HCT116 (cell line): ENCODE data around the gene DEXI. TPM values are rescaled to one million over a fixed set of nuclear protein-coding genes. Genes with fewer than 3 reads are reported as not detected.

Source experiments
- ATAC-seq: fragments of 200-7000 bp; cut with Tn5 transposase; 2 replicates; pipeline ENCODE4 v1.9.1; 2020; ENCODE audit warnings: mild to moderate bottlenecking, moderate library complexity
- BruUV-seq: library from RNA; stranded (reverse); fragments of 400-500 nt; replicated peaks from 2 replicates; lab custom pipeline; 2021; lab: Mats Ljungman, UMichigan
- CTCF ChIA-PET: fragments of 300-600 bp; sonication (Branson Sonifier 250); formaldehyde crosslinking; loops from one replicate; lab custom pipeline; 2021; ENCODE audit warnings: antibody characterized with exemption; lab: Charles Lee
- POLR2A ChIA-PET: fragments of 300-600, 350-600 bp; sonication (Branson Sonifier 250); formaldehyde crosslinking; loops from one replicate; lab custom pipeline; 2021; ENCODE audit warnings: antibody characterized with exemption; lab: Charles Lee
- RAD21 ChIA-PET, 2 experiments: fragments of 300-600 bp; sonication (Branson Sonifier 250); formaldehyde crosslinking; loops; one replicate each; lab custom pipeline; 2023; ENCODE audit warnings: low total read pairs in 2 of 2; ENCODE audit not compliant: uncharacterized antibody in 2 of 2, unreplicated experiment in 2 of 2, low non-redundant PET in 1 of 2; lab: Charles Lee
- DNase-seq: peaks from one replicate; pipeline ENCODE4 v3.0.0-alpha.2; 2010; ENCODE audit warnings: low read depth, low spot score
- H2AFZ ChIP-seq: fragments of 200-600 bp; shearing (Covaris generic), sonication (generic); 2 replicates; pipeline ENCODE4 v1.6.1; 2017; ENCODE audit warnings: low read depth, mixed run types, mixed read lengths, antibody characterized with exemption, low read length; ENCODE audit not compliant: poor library complexity, severe bottlenecking
- H3K27ac ChIP-seq: 2 replicates; pipeline ENCODE4 v1.5.1; 2012; ENCODE audit warnings: low read depth, low read length
- H3K27me3 ChIP-seq: fragments of 200-600 bp; sonication (generic); 2 replicates; pipeline ENCODE4 v1.6.1; 2016; ENCODE audit warnings: mixed run types, low read length, mixed read lengths; ENCODE audit not compliant: insufficient read depth
- H3K36me3 ChIP-seq, 2 experiments: fragments of 200-500 bp in 1 of 2; fragments of 200-600 bp in 1 of 2; sonication (Bioruptor generic) in 1 of 2; sonication (generic) in 1 of 2; 2 replicates each; pipeline versions ENCODE4 v1.5.1 to v1.6.1; 2014 to 2016; ENCODE audit warnings: low read length in 2 of 2, inconsistent platforms in 1 of 2, mixed read lengths in 1 of 2, mixed run types in 1 of 2; ENCODE audit not compliant: insufficient read depth in 2 of 2, control insufficient read depth in 1 of 2
- H3K4me1 ChIP-seq, 2 experiments: fragments of 200-600 bp in 1 of 2; sonication (generic) in 1 of 2; 2 replicates each; pipeline versions ENCODE4 v1.5.1 to v1.6.1; 2012 to 2017; ENCODE audit warnings: low read length in 2 of 2, inconsistent platforms in 1 of 2, mild to moderate bottlenecking in 1 of 2, mixed read lengths in 1 of 2, mixed run types in 1 of 2, moderate library complexity in 1 of 2; ENCODE audit not compliant: insufficient read depth in 2 of 2, control insufficient read depth in 1 of 2
- H3K4me2 ChIP-seq: fragments of 200-600 bp; sonication (generic); 2 replicates; pipeline ENCODE4 v1.6.1; 2017; ENCODE audit warnings: mixed run types, low read length, mixed read lengths
- H3K4me3 ChIP-seq, 2 experiments: fragments of 200-600 bp in 1 of 2; sonication (generic) in 1 of 2; replicated peaks in 1 of 2; 2 replicates each; pipeline ENCODE4 v1.5.1; 2011 to 2016; ENCODE audit warnings: low read length in 2 of 2, control low read depth in 1 of 2, low read depth in 1 of 2, mild to moderate bottlenecking in 1 of 2, mixed read lengths in 1 of 2, mixed run types in 1 of 2
- H3K79me2 ChIP-seq: fragments of 200-600 bp; sonication (generic); 2 replicates; pipeline ENCODE4 v1.6.1; 2017; ENCODE audit warnings: mild to moderate bottlenecking, mixed run types, low read length, moderate library complexity, mixed read lengths; ENCODE audit not compliant: insufficient read depth
- H3K9ac ChIP-seq: fragments of 200-600 bp; sonication (generic); 2 replicates; pipeline ENCODE4 v1.6.1; 2016; ENCODE audit warnings: low read length, mixed read lengths
- H3K9me2 ChIP-seq: fragments of 200-600 bp; sonication (generic), shearing (Covaris generic); 2 replicates; pipeline ENCODE4 v1.6.1; 2017; ENCODE audit warnings: mixed run types, mild to moderate bottlenecking, moderate library complexity; ENCODE audit not compliant: insufficient read depth
- H3K9me3 ChIP-seq, 2 experiments: fragments of 200-500 bp in 1 of 2; fragments of 200-600 bp in 1 of 2; sonication (Bioruptor generic) in 1 of 2; sonication (generic) in 1 of 2; 2 replicates each; pipeline ENCODE4 v1.6.1; 2014 to 2017; ENCODE audit warnings: low read length in 2 of 2, mixed read lengths in 2 of 2, inconsistent platforms in 1 of 2, low read depth in 1 of 2, mild to moderate bottlenecking in 1 of 2, mixed run types in 1 of 2, moderate library complexity in 1 of 2; ENCODE audit not compliant: control insufficient read depth in 1 of 2, insufficient read depth in 1 of 2
- H4K20me1 ChIP-seq: fragments of 200-600 bp; sonication (generic), shearing (Covaris generic); 2 replicates; pipeline ENCODE4 v1.6.1; 2017; ENCODE audit warnings: mixed run types, mild to moderate bottlenecking, moderate library complexity; ENCODE audit not compliant: insufficient read depth
- CEBPB ChIP-seq: IDR thresholded peaks from 2 replicates; pipeline ENCODE4 v1.6.1; 2012; ENCODE audit warnings: low read depth
- EGR1 ChIP-seq: IDR thresholded peaks from 2 replicates; pipeline ENCODE4 v1.6.1; 2012; ENCODE audit warnings: low read depth
- ELF1 ChIP-seq: IDR thresholded peaks from 2 replicates; pipeline ENCODE4 v1.6.1; 2012; ENCODE audit warnings: low read depth, borderline replicate concordance
- FOSL1 ChIP-seq: IDR thresholded peaks from 2 replicates; pipeline ENCODE4 v1.6.1; 2012; ENCODE audit warnings: low read depth
- RAD21 ChIP-seq: IDR thresholded peaks from 2 replicates; pipeline ENCODE4 v1.6.1; 2012; ENCODE audit warnings: low read depth, mild to moderate bottlenecking
- SIN3A ChIP-seq: IDR thresholded peaks from 2 replicates; pipeline ENCODE4 v1.6.1; 2012; ENCODE audit warnings: low read depth
- SRF ChIP-seq: IDR thresholded peaks from 2 replicates; pipeline ENCODE4 v1.6.1; 2012; ENCODE audit warnings: low read depth
- TCF7L2 ChIP-seq: IDR thresholded peaks from 2 replicates; pipeline ENCODE4 v1.7.0; 2011; ENCODE audit warnings: borderline replicate concordance, inconsistent platforms; ENCODE audit not compliant: insufficient read depth, insufficient read length; ENCODE audit errors: extremely low read depth
- intact Hi-C: fragments of 100-400 bp; cut with micrococcal nuclease; formaldehyde crosslinking; loops from 2 replicates; pipeline ENCODE4 v1.10.0; 2022
- total RNA-seq: library from RNA; stranded (reverse); gene quantifications from one replicate; pipeline ENCODE4 v1.2.1, GENCODE V29; 2021; ENCODE audit not compliant: unreplicated experiment
- TF ChIP-seq, protein P1 (sequence below): IDR thresholded peaks from 2 replicates; pipeline ENCODE4 v1.6.1; 2011; ENCODE audit warnings: mild to moderate bottlenecking, low read length, moderate library complexity; ENCODE audit not compliant: insufficient replicate concordance; ENCODE audit errors: extremely low read depth
- TF ChIP-seq, protein P2 (sequence below): IDR thresholded peaks from 2 replicates; pipeline ENCODE4 v1.6.1; 2012; ENCODE audit warnings: low read depth
- TF ChIP-seq, protein P3 (sequence below), 3 experiments: fragments of 200-600 bp in 1 of 3; sonication (generic) in 1 of 3; IDR thresholded peaks in 2 of 3; conservative IDR thresholded peaks in 1 of 3; 2 replicates each; pipeline ENCODE4 v1.5.1; 2012 to 2017; ENCODE audit warnings: low read depth in 2 of 3, low read length in 2 of 3, antibody characterized with exemption in 1 of 3, borderline replicate concordance in 1 of 3, control low read depth in 1 of 3, mild to moderate bottlenecking in 1 of 3, mixed read lengths in 1 of 3, mixed run types in 1 of 3, moderate library complexity in 1 of 3; ENCODE audit not compliant: insufficient read depth in 1 of 3
- TF ChIP-seq, protein P4 (sequence below): IDR thresholded peaks from 2 replicates; pipeline ENCODE4 v1.6.1; 2012
- TF ChIP-seq, protein P5 (sequence below): IDR thresholded peaks from 2 replicates; pipeline ENCODE4 v1.6.1; 2012

DEXI gene
- total RNA-seq, 1 experiment from 2014 or later: 37.8 TPM

- TF ChIP-seq, protein P1, sequence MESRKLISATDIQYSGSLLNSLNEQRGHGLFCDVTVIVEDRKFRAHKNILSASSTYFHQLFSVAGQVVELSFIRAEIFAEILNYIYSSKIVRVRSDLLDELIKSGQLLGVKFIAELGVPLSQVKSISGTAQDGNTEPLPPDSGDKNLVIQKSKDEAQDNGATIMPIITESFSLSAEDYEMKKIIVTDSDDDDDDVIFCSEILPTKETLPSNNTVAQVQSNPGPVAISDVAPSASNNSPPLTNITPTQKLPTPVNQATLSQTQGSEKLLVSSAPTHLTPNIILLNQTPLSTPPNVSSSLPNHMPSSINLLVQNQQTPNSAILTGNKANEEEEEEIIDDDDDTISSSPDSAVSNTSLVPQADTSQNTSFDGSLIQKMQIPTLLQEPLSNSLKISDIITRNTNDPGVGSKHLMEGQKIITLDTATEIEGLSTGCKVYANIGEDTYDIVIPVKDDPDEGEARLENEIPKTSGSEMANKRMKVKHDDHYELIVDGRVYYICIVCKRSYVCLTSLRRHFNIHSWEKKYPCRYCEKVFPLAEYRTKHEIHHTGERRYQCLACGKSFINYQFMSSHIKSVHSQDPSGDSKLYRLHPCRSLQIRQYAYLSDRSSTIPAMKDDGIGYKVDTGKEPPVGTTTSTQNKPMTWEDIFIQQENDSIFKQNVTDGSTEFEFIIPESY: no peak
- no peak for TF ChIP-seq EGR1
These were observed 7.2 kb upstream of the DEXI start (continued) for GRCh38 chr16:10949424-10949970.

GRCh38 chr16:10947211-10947787 lies 5.0 kb upstream of the DEXI start:
- POLR2A ChIA-PET: no interaction called here
- no peaks in the 10 kb centered on the region for H3K36me3 ChIP-seq
- peaks cover 67% of the 10 kb centered on the region for H3K79me2 ChIP-seq
- peak overlapping the region; percentile 94 for H3K4me2 ChIP-seq
- ATAC-seq (no peak), DNase-seq (no peak)
- no peak overlapping the region for H2AFZ ChIP-seq
- no TSS peak for BruUV-seq
- no peaks in the 10 kb centered on the region for H3K27me3 ChIP-seq
- H3K9ac ChIP-seq: no peak overlapping the region
- no peaks in the 10 kb centered on the region for H4K20me1 ChIP-seq
- intact Hi-C loops: no loop called here
- no peak overlapping the region for H3K4me3 ChIP-seq
- no peaks in the 10 kb centered on the region for H3K9me2 ChIP-seq
- H3K4me1 ChIP-seq: peaks cover 38 to 61% of the 10 kb centered on the region in 2 experiments
- CTCF ChIA-PET: no interaction called here
- RAD21 ChIA-PET: no interaction called here
- H3K27ac ChIP-seq: no peak overlapping the region
- no peaks in the 10 kb centered on the region for H3K9me3 ChIP-seq
- TF ChIP-seq RAD21 (no peak), ELF1 (no peak), TCF7L2 (no peak), SRF (no peak), CEBPB (no peak), FOSL1 (no peak), SIN3A (no peak)
- TF ChIP-seq, protein P2, sequence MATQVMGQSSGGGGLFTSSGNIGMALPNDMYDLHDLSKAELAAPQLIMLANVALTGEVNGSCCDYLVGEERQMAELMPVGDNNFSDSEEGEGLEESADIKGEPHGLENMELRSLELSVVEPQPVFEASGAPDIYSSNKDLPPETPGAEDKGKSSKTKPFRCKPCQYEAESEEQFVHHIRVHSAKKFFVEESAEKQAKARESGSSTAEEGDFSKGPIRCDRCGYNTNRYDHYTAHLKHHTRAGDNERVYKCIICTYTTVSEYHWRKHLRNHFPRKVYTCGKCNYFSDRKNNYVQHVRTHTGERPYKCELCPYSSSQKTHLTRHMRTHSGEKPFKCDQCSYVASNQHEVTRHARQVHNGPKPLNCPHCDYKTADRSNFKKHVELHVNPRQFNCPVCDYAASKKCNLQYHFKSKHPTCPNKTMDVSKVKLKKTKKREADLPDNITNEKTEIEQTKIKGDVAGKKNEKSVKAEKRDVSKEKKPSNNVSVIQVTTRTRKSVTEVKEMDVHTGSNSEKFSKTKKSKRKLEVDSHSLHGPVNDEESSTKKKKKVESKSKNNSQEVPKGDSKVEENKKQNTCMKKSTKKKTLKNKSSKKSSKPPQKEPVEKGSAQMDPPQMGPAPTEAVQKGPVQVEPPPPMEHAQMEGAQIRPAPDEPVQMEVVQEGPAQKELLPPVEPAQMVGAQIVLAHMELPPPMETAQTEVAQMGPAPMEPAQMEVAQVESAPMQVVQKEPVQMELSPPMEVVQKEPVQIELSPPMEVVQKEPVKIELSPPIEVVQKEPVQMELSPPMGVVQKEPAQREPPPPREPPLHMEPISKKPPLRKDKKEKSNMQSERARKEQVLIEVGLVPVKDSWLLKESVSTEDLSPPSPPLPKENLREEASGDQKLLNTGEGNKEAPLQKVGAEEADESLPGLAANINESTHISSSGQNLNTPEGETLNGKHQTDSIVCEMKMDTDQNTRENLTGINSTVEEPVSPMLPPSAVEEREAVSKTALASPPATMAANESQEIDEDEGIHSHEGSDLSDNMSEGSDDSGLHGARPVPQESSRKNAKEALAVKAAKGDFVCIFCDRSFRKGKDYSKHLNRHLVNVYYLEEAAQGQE: no peak
- TF ChIP-seq, protein P3, sequence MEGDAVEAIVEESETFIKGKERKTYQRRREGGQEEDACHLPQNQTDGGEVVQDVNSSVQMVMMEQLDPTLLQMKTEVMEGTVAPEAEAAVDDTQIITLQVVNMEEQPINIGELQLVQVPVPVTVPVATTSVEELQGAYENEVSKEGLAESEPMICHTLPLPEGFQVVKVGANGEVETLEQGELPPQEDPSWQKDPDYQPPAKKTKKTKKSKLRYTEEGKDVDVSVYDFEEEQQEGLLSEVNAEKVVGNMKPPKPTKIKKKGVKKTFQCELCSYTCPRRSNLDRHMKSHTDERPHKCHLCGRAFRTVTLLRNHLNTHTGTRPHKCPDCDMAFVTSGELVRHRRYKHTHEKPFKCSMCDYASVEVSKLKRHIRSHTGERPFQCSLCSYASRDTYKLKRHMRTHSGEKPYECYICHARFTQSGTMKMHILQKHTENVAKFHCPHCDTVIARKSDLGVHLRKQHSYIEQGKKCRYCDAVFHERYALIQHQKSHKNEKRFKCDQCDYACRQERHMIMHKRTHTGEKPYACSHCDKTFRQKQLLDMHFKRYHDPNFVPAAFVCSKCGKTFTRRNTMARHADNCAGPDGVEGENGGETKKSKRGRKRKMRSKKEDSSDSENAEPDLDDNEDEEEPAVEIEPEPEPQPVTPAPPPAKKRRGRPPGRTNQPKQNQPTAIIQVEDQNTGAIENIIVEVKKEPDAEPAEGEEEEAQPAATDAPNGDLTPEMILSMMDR (IDR thresholded peaks at IDR 0.05 in 2 of 3, conservative IDR thresholded peaks at IDR 0.05 in 1 of 3; ENCODE audit: borderline replicate concordance in 1 of 3, insufficient read depth in 1 of 3, low read depth in 2 of 3, low read length in 2 of 3): no peak
- TF ChIP-seq, protein P4, sequence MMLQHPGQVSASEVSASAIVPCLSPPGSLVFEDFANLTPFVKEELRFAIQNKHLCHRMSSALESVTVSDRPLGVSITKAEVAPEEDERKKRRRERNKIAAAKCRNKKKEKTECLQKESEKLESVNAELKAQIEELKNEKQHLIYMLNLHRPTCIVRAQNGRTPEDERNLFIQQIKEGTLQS: no peak
- TF ChIP-seq, protein P5, sequence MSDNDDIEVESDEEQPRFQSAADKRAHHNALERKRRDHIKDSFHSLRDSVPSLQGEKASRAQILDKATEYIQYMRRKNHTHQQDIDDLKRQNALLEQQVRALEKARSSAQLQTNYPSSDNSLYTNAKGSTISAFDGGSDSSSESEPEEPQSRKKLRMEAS: no peak
- TF ChIP-seq, protein P1: no peak
